ENCODE data around the gene KIAA1614. TPM values are rescaled to one million over a fixed set of nuclear protein-coding genes. Genes with fewer than 3 reads are reported as not detected.
A peak's percentile ranks its signal among the peaks of the same experiment; 100 is the strongest.

Gene KIAA1614
- total RNA-seq, 1 donor, result 10.6 TPM

DNA sequence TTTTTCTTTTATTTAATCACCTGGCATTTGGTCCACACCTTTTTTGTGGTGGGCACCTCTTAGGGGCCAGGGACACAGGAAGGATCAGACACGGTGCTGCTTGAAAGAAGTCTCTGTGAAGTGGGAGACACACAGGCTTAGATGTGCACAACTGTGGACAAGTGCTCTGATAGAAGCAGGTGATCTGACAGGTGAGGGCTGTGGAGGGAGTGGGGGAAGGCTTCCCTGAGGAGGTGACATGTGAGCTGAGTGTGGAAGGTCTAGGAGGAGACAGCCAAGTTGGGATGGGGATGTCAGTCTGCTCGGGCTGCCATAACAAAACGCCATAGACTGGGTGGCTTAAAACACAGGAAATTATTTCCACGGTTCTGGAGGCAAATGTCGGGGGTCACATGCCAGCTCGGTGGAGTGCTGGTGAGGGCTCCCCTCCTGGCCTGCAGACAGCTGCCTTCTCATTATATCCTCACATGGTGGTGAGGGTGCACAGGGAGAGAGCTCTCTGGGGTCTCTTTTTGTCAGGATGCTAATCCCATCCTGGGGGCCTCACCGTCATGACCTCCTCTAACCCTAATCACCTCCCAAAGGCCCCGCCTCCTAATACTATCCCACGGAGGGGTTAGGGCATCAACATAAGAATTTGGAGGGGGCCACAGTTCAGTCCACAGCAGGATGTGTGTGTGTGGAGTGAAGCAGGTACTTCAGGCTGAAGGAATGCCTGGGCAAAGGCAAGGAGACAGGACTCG lies 5.2 kb upstream of the KIAA1614 start:
- TF ChIP-seq, protein P1, sequence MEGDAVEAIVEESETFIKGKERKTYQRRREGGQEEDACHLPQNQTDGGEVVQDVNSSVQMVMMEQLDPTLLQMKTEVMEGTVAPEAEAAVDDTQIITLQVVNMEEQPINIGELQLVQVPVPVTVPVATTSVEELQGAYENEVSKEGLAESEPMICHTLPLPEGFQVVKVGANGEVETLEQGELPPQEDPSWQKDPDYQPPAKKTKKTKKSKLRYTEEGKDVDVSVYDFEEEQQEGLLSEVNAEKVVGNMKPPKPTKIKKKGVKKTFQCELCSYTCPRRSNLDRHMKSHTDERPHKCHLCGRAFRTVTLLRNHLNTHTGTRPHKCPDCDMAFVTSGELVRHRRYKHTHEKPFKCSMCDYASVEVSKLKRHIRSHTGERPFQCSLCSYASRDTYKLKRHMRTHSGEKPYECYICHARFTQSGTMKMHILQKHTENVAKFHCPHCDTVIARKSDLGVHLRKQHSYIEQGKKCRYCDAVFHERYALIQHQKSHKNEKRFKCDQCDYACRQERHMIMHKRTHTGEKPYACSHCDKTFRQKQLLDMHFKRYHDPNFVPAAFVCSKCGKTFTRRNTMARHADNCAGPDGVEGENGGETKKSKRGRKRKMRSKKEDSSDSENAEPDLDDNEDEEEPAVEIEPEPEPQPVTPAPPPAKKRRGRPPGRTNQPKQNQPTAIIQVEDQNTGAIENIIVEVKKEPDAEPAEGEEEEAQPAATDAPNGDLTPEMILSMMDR (IDR thresholded peaks at IDR 0.05; ENCODE audit: insufficient read depth, low read length), result no peak
- DNase-seq (ENCODE audit: low read depth), result no peak
- H3K4me3 ChIP-seq (ENCODE audit: low read depth, low read length), result no peak overlapping the region

DNA sequence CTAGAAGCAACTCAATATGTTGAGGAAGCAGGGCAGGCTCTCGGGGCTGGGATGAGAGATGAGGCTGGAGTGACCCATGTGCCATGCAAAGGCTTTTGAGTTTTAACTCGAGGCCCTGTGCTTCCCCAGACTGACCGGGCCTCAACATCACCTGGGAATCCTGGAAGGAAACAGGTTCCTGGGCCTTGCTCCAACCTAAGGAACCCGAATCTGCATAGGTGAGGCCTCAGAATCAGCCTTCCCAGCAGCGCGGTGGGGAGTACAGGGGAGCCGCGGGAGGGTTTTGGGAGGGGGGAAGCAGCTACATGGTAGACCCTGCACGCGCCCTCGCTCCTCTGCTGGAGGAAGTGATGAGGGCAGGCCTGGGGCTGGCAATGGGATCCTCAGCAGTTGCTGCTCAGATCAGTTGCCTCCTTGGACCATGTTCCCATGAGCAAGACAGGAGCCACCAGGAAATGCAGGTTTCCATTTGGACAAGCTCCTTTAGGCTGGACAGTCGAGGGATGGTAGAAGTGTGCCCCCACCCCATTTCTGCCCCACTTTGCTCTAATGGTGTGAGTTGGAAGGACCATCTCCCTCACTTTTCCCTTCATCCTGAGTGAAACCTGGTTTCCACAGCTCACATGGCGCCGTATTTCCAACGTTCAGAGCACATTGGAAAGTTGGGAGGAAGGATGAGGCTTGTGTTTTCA lies 4.5 kb upstream of the KIAA1614 start:
- TF ChIP-seq, protein P1 (IDR thresholded peaks at IDR 0.05; ENCODE audit: insufficient read depth, low read length), result no peak
- no peak for DNase-seq (ENCODE audit: low read depth)
- no peak overlapping the region for H3K4me3 ChIP-seq (ENCODE audit: low read depth, low read length)

DNA sequence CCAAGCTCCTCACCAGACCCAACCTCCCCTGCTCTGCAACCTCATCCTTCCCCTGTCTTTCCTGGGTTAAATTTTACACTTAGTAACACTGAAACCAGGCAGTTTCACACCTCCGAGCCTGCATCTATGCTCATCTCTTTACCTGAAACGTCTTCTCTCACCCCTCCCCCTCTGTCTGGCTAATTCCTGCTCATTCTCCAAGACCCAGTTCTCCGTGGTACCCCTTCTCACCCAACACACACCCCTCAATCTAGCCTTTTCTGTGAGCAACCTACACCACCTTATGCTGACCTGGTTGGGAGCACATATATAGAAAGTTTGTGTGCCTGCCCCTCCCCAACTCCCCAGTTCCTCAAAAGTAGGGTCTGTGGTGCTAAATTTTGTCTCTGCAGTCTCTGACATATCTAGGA lies 3.7 kb upstream of the KIAA1614 start:
- TF ChIP-seq, protein P1 (IDR thresholded peaks at IDR 0.05; ENCODE audit: insufficient read depth, low read length), result no peak
- no peak overlapping the region for H3K4me3 ChIP-seq (ENCODE audit: low read depth, low read length)
- no peak for DNase-seq (ENCODE audit: low read depth)

DNA sequence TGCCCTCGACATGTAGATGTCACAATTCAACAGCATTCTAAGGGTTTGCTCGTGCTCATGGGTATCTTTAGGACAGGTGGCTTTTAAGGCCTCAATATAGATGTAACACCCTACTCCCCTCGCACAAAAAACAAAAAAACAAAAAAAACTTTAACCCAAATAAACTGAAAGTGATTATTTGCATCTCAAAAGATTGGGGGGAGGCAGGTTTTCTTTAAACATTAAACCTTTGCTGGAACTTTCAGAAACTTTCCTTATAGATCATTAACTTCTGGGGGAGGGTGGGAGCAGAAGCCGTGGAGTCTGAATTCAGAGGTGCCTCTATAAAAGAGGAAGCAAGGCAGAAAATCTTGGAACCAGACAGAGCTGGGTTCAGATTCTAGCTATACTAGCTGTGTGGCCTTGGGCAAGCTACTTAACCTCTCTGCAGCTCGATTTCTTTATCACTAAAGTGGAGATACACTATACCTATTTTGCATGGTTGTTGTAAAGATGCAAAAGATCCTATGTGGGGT lies 3.2 kb upstream of the KIAA1614 start:
- H3K4me3 ChIP-seq (ENCODE audit: low read depth, low read length), result no peak overlapping the region
- no peak for DNase-seq (ENCODE audit: low read depth)
- TF ChIP-seq, protein P1 (IDR thresholded peaks at IDR 0.05; ENCODE audit: insufficient read depth, low read length), result no peak

DNA sequence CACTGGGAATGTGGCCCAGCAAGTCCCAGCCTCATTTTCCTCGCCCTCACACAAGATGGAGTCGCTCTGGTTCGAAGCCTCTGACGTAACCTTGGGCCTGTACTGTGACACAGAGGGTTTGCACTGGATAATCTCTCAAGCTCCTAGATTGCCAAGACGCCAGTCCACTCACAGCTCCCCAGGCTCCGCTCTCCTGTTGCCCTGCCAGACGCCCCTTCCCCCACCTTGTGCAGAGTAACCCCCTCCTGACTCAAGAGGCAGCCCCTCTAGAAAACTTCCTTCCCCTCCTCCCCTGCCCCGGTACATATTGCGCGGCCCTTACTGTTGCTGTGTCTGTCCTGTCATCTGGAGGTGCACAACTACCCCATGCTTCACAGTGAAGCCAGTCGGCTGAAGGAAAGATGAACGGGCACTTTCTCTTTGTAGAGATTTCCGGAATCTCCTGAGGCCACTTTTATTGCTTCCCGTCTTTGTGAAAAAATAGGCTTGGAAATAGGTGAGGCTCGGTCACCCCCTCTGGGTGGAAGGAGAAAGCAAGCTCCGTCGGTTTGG lies 981 bp upstream of the KIAA1614 start:
- peak; percentile 56 for DNase-seq (ENCODE audit: low read depth)
- TF ChIP-seq, protein P1 (IDR thresholded peaks at IDR 0.05; ENCODE audit: insufficient read depth, low read length), result no peak
- H3K4me3 ChIP-seq (ENCODE audit: low read depth, low read length), result peak overlapping the region; percentile 72

DNA sequence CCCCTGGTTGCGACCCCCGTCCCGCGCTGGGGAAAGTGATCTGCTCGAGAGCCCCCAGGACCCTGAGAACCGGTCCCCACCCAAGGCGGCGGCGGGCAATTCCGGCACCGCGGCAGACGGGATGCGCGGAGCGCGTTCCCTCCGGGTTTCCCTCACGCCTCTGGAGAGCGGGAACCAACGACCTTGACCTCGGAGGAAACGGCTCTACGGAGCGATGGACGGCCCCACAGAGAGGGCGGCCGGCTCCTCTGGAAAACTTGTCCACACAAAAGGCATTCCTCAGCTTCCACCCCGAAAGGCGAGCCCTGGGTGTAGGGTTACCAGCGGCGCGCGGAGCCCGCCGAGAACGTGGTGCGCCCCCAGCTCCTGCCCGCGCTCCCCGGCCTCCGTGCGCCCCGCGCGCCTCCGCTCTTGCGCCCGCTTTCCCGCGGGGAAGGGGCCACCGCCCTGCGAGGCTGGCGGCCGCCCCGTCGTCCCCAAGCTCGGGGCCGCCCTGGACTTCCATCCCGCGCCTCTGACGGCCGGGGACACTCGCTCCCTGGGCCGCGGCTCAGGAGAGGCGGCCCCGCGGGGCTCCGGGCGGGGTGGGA lies 391 bp upstream of the KIAA1614 start:
- H3K4me3 ChIP-seq (ENCODE audit: low read depth, low read length), result peak overlapping the region; percentile 72
- DNase-seq (ENCODE audit: low read depth), result peak; percentile 47
- TF ChIP-seq, protein P1 (IDR thresholded peaks at IDR 0.05; ENCODE audit: insufficient read depth, low read length), result no peak
